ENCODE measurements around the gene RAB37.

GRCh38 chr17:74784125-74784810, 47.2 kb downstream of the RAB37 start:
- TF ChIP-seq ZNF512 (CRISPR knock-in tag; IDR thresholded peaks at IDR 0.05; ENCODE audit: borderline replicate concordance) = no peak
- TF ChIP-seq, protein P1, sequence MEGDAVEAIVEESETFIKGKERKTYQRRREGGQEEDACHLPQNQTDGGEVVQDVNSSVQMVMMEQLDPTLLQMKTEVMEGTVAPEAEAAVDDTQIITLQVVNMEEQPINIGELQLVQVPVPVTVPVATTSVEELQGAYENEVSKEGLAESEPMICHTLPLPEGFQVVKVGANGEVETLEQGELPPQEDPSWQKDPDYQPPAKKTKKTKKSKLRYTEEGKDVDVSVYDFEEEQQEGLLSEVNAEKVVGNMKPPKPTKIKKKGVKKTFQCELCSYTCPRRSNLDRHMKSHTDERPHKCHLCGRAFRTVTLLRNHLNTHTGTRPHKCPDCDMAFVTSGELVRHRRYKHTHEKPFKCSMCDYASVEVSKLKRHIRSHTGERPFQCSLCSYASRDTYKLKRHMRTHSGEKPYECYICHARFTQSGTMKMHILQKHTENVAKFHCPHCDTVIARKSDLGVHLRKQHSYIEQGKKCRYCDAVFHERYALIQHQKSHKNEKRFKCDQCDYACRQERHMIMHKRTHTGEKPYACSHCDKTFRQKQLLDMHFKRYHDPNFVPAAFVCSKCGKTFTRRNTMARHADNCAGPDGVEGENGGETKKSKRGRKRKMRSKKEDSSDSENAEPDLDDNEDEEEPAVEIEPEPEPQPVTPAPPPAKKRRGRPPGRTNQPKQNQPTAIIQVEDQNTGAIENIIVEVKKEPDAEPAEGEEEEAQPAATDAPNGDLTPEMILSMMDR (IDR thresholded peaks at IDR 0.05) = no peak
- TF ChIP-seq NR1H2 (CRISPR knock-in tag; IDR thresholded peaks at IDR 0.05) = no peak
- TF ChIP-seq IRF2 (CRISPR knock-in tag; IDR thresholded peaks at IDR 0.05; ENCODE audit: borderline replicate concordance, low read depth) = no peak
- no peak for TF ChIP-seq MAX (CRISPR knock-in tag; IDR thresholded peaks at IDR 0.05)
- TF ChIP-seq TCF7 (CRISPR knock-in tag; IDR thresholded peaks at IDR 0.05; ENCODE audit: low read depth) = no peak
- TF ChIP-seq ARID4B (CRISPR knock-in tag; IDR thresholded peaks at IDR 0.05; ENCODE audit: borderline replicate concordance) = no peak

Data from WTC11 (cell line).